ENCODE results near the gene MMP15.

GRCh38 chr16:57979006-57979585 lies 46.5 kb upstream of the MMP15 start:
- TF ChIP-seq CTCF (IDR thresholded peaks at IDR 0.05; ENCODE audit: low read depth, low read length), result no peak
- no peak for TF ChIP-seq POLR2A (IDR thresholded peaks at IDR 0.05; ENCODE audit: extremely low read depth, insufficient read length)
- TF ChIP-seq MAX (IDR thresholded peaks at IDR 0.05; ENCODE audit: low read depth, low read length), result no peak

All from NB4 (cell line).